ENCODE data around the gene DAB1. TPM values are rescaled to one million over a fixed set of nuclear protein-coding genes. Genes with fewer than 3 reads are reported as not detected.

Gene DAB1
- polyA plus RNA-seq, 3 donors: not detected

DNA sequence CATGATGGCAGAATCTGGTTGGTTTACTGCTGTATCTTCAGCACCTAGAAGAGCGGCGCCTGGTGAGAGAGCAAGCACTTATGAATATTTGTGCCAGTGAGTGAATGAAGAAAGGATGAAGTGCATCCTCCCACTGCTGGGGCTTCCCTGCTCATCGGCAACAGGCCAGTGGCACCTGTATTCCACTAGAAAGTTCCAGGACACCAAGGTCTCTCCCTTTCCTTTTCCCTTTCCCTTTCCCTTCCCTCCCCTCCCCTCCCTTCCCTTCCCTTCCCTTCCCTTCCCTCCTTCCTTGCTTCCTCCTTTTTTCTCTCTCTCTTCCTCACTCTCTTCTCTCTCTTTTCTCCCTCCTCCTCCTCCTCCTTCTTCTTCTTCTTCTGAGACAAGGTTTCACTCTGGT lies 86.2 kb downstream of the DAB1 start:
- H4K20me1 ChIP-seq (ENCODE audit: insufficient read depth, low read length): no peaks in the 10 kb centered on the region

DNA sequence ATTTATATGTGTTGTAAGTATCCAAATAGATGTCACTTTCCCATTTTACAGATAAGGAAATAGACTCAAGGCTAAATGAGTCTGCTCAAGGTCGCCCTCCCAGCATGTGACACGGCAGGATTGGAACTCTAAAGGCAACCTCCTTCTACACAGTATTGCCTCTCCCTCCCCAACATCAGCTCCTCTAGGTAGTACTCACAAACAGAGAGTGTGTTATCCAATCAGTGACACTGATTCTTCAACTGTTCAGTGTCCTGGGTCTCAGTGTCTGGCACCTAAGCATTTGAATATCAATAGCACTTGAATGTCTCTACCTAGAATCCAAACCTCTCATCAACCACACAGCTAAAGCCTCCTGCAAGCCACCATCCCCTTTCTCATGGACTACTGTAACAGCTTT lies 87.1 kb downstream of the DAB1 start:
- Histone ChIP-seq H3K27me3 (ENCODE audit: control insufficient read depth in 2 of 2, insufficient read depth in 2 of 2, low read length in 2 of 2) (no peaks in the 10 kb centered on the region), H3K4me1 (ENCODE audit: control insufficient read depth in 1 of 2, insufficient read depth in 2 of 2, low read length in 2 of 2) (no peaks in the 10 kb centered on the region), H3K27ac (ENCODE audit: low read depth in 1 of 2, low read length in 2 of 2) (no peak overlapping the region), H3K9ac (ENCODE audit: insufficient read depth, low read length, poor library complexity, severe bottlenecking) (no peak overlapping the region), H2AFZ (ENCODE audit: insufficient read depth, low read depth, low read length, poor library complexity, severe bottlenecking) (no peak overlapping the region), H3K36me3 (replicated peaks in 1 of 2; ENCODE audit: control insufficient read depth in 1 of 2, insufficient read depth in 2 of 2, low read length in 2 of 2) (no peaks in the 10 kb centered on the region), H3K4me2 (replicated peaks; ENCODE audit: extremely low read depth, low read length, poor library complexity, severe bottlenecking) (no peak overlapping the region), H3K79me2 (ENCODE audit: insufficient read depth, low read length) (no peaks in the 10 kb centered on the region), H3K9me3 (replicated peaks in 1 of 2; ENCODE audit: control insufficient read depth in 1 of 2, insufficient read depth in 1 of 2, low read length in 2 of 2) (peaks cover 0 to 4% of the 10 kb centered on the region in 2 donors), H4K20me1 (ENCODE audit: insufficient read depth, low read length) (no peaks in the 10 kb centered on the region), H3K4me3 (replicated peaks in 1 of 3; ENCODE audit: low read depth in 2 of 3, low read length in 3 of 3) (no peak overlapping the region)
- Mint-ChIP-seq H3K27ac (no peak overlapping the region), H3K9me3 (peaks cover 0 to 3% (median 2%) of the 10 kb centered on the region in 7 donors), H3K4me1 (no peaks in the 10 kb centered on the region), H3K27me3 (ENCODE audit: low read depth in 3 of 3) (peaks cover 0 to 2% (median 0%) of the 10 kb centered on the region in 3 donors), H3K36me3 (no peaks in the 10 kb centered on the region), H3K4me3 (no peak overlapping the region)
- WGBS (ENCODE audit: insufficient coverage): 52% methylated on average over 2 of the region's 2 CpGs
- no peak for DNase-seq
- TF ChIP-seq, protein P1, sequence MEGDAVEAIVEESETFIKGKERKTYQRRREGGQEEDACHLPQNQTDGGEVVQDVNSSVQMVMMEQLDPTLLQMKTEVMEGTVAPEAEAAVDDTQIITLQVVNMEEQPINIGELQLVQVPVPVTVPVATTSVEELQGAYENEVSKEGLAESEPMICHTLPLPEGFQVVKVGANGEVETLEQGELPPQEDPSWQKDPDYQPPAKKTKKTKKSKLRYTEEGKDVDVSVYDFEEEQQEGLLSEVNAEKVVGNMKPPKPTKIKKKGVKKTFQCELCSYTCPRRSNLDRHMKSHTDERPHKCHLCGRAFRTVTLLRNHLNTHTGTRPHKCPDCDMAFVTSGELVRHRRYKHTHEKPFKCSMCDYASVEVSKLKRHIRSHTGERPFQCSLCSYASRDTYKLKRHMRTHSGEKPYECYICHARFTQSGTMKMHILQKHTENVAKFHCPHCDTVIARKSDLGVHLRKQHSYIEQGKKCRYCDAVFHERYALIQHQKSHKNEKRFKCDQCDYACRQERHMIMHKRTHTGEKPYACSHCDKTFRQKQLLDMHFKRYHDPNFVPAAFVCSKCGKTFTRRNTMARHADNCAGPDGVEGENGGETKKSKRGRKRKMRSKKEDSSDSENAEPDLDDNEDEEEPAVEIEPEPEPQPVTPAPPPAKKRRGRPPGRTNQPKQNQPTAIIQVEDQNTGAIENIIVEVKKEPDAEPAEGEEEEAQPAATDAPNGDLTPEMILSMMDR (IDR thresholded peaks at IDR 0.05): no peak
- intact Hi-C loops (cut with micrococcal nuclease): no loop called here

More for the DNA sequence above, 86.2 kb downstream of the DAB1 start:
- Histone ChIP-seq H3K4me3 (replicated peaks in 1 of 3; ENCODE audit: low read depth in 2 of 3, low read length in 3 of 3) (no peak overlapping the region), H3K79me2 (ENCODE audit: insufficient read depth, low read length) (no peaks in the 10 kb centered on the region), H3K27me3 (ENCODE audit: control insufficient read depth in 2 of 2, insufficient read depth in 2 of 2, low read length in 2 of 2) (no peaks in the 10 kb centered on the region), H3K9ac (ENCODE audit: insufficient read depth, low read length, poor library complexity, severe bottlenecking) (no peak overlapping the region), H3K27ac (ENCODE audit: low read depth in 1 of 2, low read length in 2 of 2) (no peak overlapping the region), H3K9me3 (replicated peaks in 1 of 2; ENCODE audit: control insufficient read depth in 1 of 2, insufficient read depth in 1 of 2, low read length in 2 of 2) (peaks cover 0 to 2% of the 10 kb centered on the region in 2 donors), H3K4me1 (ENCODE audit: control insufficient read depth in 1 of 2, insufficient read depth in 2 of 2, low read length in 2 of 2) (no peaks in the 10 kb centered on the region), H3K4me2 (replicated peaks; ENCODE audit: extremely low read depth, low read length, poor library complexity, severe bottlenecking) (no peak overlapping the region), H2AFZ (ENCODE audit: insufficient read depth, low read depth, low read length, poor library complexity, severe bottlenecking) (no peak overlapping the region), H3K36me3 (replicated peaks in 1 of 2; ENCODE audit: control insufficient read depth in 1 of 2, insufficient read depth in 2 of 2, low read length in 2 of 2) (no peaks in the 10 kb centered on the region)
- intact Hi-C loops (cut with micrococcal nuclease): no loop called here
- peaks cover 0 to 4% (median 3%) of the 10 kb centered on the region in 7 donors for H3K9me3 Mint-ChIP-seq
- H3K27ac Mint-ChIP-seq: no peak overlapping the region
- TF ChIP-seq, protein P1 (IDR thresholded peaks at IDR 0.05): no peak
- WGBS (ENCODE audit: insufficient coverage): 89% methylated on average over 3 of the region's 3 CpGs
- no peak for DNase-seq
- no peaks in the 10 kb centered on the region for H3K36me3 Mint-ChIP-seq
- H3K4me3 Mint-ChIP-seq: no peak overlapping the region
- no peaks in the 10 kb centered on the region for H3K4me1 Mint-ChIP-seq
- peaks cover 0 to 2% (median 1%) of the 10 kb centered on the region in 3 donors for H3K27me3 Mint-ChIP-seq (ENCODE audit: low read depth in 3 of 3)

All from CD14-positive monocyte (primary cell).